Measurements from ENCODE around the gene HAGHL.
"Not testable (repeated sequence)": the region's sequence is repeated elsewhere in the genome, so short reads cannot be mapped to it uniquely, and the experiment has no call there.

HAGHL gene

DNA sequence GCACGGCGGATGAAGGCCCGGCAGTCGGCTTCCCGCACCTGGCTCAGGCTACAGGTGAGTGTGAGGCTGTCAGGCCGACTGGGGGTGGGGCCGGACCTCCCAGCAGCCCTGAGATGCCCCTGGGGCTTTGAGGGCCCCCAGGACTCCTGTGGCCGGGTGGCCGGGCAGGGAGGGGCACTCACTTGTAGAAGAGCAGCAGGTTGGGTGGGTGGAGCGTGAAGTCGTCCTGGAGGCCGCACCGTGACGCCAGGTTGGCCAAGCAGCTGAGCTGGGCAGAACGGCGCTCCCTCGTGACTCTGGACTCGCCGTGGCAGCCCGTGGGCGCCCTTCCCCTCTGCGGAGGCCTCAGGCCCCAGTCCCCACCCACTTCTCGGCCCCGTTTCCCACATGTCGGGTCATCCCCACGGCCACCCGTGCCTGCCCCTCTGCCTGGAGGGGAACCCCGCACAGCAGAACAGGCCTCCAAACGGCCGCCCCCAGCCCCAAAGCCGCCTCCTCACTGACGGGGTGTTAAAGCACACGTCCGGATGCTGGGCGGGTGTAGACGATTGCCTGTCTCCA, 48.4 kb downstream of the HAGHL start:
- FAIRE-seq = no peak
- TF ChIP-seq PAX5 (IDR thresholded peaks at IDR 0.05; ENCODE audit: insufficient read depth, low read length, severe bottlenecking) = no peak
- TF ChIP-seq SPI1 (IDR thresholded peaks at IDR 0.05; ENCODE audit: low read depth, low read length) = no peak
- DNase-seq (ENCODE audit: insufficient read length, low spot score) = no peak

DNA sequence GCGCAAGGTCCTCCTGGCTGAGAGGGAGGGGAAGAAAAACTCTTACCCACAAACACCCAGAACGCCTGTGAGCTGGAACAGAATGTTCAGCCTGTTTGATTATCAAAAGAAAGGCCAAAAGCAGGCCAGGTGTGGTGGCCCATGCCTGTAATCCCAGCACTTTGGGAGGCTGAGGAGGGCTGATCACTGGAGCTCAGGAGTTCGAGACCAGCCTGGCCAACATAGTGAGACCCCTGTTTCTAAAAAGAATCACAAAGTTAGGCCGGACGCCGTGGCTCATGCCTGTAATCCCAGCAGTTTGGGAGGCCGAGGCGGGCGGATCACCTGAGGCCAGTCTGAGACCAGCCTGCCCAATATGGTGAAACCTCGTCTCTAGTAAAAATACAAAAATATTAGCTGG, 49.4 kb downstream of the HAGHL start:
- not testable (repeated sequence) for DNase-seq (ENCODE audit: insufficient read length, low spot score); FAIRE-seq

DNA sequence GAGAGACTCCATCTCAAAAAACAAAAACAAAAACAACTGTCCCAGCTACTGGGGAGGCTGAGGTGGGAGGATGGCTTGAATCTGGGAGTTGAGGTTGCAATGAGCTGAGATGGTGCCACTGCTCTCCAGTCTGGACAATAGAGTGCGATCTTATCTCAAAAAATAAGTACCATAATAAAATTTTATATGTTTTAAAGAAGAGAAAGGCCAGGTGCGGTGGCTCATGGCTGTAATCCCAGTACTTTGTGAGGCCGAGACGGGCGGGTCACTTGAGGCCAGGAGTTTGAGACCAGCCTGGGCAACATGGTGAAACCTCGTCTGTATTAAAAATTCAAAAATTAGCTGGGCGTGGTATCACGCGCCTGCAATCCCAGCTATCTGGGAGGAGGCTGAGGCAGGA, 49.9 kb downstream of the HAGHL start:
- FAIRE-seq (no peak), DNase-seq (ENCODE audit: insufficient read length, low spot score) (no peak)
- TF ChIP-seq POLR2A (IDR thresholded peaks at IDR 0.05; ENCODE audit: low read depth, low read length) (no peak), PAX5 (IDR thresholded peaks at IDR 0.05; ENCODE audit: insufficient read depth, low read length, severe bottlenecking) (no peak), SPI1 (IDR thresholded peaks at IDR 0.05; ENCODE audit: low read depth, low read length) (no peak), POLR2AphosphoS5 (IDR thresholded peaks at IDR 0.05; ENCODE audit: low read depth, low read length) (no peak), TAF1 (IDR thresholded peaks at IDR 0.05; ENCODE audit: low read depth, low read length) (no peak), POU2F2 (IDR thresholded peaks at IDR 0.05; ENCODE audit: low read depth, low read length) (no peak)

DNA sequence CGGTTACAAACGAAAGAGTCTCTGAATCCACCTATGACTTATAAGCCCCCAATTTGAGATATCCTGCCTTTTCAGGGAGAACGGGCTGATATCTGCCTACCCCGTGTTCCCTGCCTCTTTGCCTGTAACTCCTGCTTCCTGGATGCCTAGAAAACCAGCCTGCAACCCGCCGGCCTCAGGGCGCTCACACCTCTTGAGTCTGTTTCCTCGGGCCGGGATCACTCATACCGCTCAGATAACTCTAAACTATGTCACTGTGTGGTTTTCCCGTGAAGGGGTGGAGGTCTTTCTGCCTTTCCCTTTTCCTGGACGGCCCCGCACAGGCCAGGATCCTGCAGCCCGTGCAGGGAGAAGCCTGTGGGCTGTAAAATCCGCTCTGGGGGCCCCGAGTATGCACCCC, 50.9 kb downstream of the HAGHL start:
- FAIRE-seq (no peak), DNase-seq (ENCODE audit: insufficient read length, low spot score) (no peak)
- TF ChIP-seq POLR2A (IDR thresholded peaks at IDR 0.05; ENCODE audit: low read depth, low read length) (no peak), POLR2AphosphoS5 (IDR thresholded peaks at IDR 0.05; ENCODE audit: low read depth, low read length) (no peak), PAX5 (IDR thresholded peaks at IDR 0.05; ENCODE audit: insufficient read depth, low read length, severe bottlenecking) (no peak)

DNA sequence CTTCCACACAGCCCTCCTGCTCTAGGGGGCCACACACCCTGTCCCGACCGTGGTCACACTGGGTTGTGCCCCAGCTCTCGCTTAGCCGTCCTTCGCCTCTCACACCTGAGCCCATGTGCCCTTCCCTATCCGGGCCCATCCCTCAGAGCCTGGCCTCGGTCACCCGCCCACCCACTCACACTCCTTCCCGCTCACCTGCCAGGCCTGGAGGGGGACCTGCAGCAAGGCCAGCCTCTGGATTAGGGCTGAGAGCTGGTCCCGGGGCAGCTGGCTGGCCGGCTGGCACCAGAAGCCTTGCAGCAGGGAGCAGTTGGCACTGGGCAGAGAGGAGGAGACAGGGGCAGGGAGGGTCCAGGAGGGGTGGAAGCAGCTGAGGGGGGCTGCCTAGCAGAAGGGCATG, 51.5 kb downstream of the HAGHL start:
- FAIRE-seq (no peak), DNase-seq (ENCODE audit: insufficient read length, low spot score) (no peak)
- TF ChIP-seq POLR2AphosphoS5 (IDR thresholded peaks at IDR 0.05; ENCODE audit: low read depth, low read length) = no peak
- TF ChIP-seq SPI1 (IDR thresholded peaks at IDR 0.05; ENCODE audit: low read depth, low read length) = no peak
- no peak for TF ChIP-seq POLR2A (IDR thresholded peaks at IDR 0.05; ENCODE audit: low read depth, low read length)
- TF ChIP-seq PAX5 (IDR thresholded peaks at IDR 0.05; ENCODE audit: insufficient read depth, low read length, severe bottlenecking) = no peak
- TF ChIP-seq POU2F2 (IDR thresholded peaks at IDR 0.05; ENCODE audit: low read depth, low read length) = no peak

DNA sequence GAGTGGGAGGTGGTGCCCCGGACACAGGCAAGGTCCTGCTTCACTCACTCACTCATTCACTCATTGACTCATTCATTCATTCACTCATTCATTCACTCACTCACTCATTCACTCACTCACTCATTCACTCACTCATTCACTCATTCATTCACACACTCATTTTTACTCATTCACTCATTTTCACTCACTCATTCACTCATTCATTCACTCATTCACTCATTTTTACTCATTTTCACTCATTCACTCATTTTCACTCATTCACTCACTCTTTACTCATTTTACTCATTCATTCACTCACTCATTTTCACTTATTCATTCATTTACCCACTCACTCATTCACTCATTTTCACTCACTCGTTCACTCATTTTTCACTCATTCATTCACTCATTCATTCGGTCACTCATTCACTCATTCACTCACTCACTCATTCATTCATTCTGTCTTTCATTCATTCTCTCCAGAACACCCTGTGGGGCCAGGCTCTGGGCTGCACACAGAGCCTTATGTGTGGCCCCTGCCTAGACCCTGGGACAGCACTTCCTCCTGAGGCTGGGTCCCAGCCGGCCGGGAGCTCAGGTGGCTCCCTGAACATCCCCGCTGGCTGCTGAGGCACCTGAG, 52.1 kb downstream of the HAGHL start:
- no peak for DNase-seq (ENCODE audit: insufficient read length, low spot score)
- no peak for FAIRE-seq
- TF ChIP-seq SPI1 (IDR thresholded peaks at IDR 0.05; ENCODE audit: low read depth, low read length) (no peak), TAF1 (IDR thresholded peaks at IDR 0.05; ENCODE audit: low read depth, low read length) (no peak), POLR2A (IDR thresholded peaks at IDR 0.05; ENCODE audit: low read depth, low read length) (no peak), POU2F2 (IDR thresholded peaks at IDR 0.05; ENCODE audit: low read depth, low read length) (no peak), POLR2AphosphoS5 (IDR thresholded peaks at IDR 0.05; ENCODE audit: low read depth, low read length) (no peak), PAX5 (IDR thresholded peaks at IDR 0.05; ENCODE audit: insufficient read depth, low read length, severe bottlenecking) (no peak)

All from GM12891 (cell line).